ENCODE results near the gene TBC1D10B.
"Not testable (repeated sequence)": the region's sequence is repeated elsewhere in the genome, so short reads cannot be mapped to it uniquely, and the experiment has no call there.

Gene TBC1D10B

DNA sequence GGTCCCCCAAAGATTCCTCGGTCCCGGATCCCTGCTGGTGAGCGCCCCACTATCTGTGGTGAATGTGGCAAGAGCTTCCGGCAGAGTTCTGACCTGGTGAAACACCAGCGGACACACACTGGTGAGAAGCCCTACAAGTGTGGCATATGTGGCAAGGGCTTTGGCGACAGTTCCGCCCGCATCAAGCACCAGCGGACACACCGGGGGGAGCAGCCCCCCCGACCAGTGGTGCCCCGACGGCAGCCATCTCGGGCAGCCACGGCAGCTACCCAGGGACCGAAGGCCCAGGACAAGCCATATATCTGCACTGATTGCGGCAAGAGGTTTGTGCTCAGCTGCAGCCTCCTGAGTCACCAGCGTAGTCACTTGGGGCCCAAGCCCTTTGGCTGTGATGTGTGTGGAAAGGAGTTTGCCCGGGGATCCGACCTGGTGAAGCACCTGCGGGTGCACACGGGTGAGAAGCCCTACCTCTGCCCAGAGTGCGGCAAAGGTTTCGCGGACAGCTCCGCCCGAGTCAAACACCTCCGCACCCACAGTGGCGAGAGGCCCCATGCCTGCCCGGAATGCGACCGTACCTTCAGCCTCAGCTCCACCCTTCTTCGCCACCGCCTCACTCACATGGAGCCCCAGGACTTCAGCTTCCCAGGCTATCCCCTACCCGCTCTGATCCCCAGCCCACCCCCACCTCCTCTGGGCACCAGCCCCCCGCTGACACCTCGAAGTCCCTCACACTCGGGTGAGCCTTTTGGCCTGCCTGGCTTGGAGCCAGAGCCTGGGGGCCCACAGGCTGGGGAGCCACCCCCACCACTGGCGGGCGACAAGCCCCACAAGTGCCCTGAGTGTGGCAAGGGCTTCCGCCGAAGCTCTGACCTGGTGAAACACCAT, 27.7 kb upstream of the TBC1D10B start:
- DNase-seq, result no peak

DNA sequence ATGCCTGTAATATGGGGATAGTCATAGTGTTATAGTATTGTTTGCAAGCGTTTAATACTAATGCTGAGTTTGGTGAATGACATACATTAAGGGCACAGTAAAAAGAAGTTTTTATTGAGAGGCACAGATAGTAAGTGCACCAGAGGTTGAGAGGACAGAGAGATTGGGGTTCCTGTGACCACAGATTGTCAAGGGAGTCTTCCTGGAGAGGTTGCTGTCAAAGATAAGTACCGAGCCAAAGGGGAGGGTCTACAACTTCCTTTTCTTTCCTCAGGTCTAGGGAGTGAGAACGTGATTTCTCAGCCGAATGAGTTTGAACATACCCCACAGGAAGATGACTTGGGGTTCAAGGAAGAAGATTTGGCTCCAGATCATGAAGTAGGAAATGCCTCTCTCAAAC, 26.8 kb upstream of the TBC1D10B start:
- DNase-seq, result no peak

DNA sequence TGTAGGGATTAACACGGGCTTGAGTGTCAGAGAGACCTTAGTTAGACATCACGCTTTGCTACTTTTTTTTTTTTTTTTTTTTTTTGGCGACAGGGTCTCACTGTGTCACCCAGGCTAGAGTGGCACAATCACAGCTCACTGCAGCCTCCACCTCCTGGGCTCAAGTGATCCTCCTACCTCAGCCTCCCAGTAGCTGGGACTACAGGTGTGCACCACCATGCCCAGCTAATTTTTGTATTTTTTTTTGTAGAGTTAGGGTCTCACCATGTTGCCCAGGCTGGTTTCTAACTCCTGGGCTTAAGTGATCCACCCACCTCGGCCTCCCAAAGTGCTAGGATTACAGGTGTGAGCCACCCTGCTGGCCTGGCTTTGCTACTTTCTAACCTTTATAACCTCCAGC, 26.3 kb upstream of the TBC1D10B start:
- DNase-seq, result not testable (repeated sequence)

DNA sequence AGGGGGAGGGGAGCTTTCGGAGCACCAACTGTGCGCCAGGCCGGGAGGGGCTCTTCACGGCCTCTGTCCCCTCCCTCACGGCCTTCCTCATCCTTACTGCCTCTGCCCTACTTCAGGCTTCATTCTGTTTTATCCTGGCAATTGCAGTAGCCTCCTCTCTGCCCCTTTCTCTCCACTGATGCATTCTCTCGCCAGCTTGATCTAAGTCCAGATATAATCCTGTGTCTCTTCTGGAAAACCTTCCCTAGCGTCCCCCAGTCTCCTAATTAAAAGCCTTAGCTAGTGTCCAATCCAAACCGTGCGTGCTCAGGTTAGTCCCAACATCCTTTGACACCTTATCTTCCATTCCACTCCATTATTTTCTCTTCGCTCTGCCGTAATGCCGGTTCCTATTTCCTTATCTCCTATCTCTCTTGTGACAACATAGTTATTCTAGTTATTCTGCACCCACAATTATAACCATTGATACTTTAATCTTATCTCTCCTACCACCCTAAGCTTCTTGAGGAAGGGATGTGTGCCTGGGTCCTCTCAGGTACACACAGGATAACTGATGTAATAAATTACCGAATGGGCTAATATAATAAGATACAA, 25.8 kb upstream of the TBC1D10B start:
- peak; percentile 20 for DNase-seq

DNA sequence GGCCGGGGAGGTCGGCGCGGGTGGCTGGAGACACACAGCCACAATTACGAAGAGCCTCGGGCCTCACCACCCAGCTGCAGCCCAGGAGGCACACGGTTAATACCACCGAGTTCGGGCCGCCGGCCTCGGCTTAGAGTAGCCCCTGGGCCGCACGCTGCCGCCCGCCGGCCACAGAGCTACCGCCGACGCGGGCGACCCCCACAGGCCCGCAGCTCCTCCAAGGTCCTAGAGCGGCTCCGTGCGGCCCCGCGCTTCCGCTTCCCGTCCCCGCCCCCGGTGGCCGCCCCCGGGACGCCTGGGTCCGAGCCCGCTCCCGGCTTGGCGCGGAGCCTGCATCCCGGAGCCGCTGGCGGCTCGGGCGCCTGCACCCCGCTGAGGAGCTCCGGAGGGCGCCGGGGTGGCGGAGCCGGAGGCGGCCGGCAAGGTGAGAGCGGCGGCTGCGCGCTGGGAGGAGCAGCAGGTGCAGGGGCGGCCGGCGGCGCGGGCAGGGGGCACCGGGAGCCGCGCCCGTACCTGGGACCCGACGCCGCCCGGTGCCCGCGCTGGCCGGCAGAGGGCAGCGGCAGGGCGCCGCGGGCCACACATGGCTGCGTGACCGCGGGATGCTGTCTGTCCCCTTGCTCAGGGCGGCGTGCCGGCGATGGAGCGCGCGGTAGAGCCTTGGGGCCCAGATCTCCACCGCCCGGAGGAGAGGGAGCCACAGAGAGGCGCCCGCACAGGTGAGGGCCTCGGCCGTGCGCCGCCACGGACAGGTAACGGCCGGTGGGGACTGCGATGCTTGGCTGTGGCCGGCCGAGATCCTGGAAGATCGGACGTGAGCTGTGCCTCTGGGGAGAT, 25.1 kb upstream of the TBC1D10B start, which contains the start of gene ZNF48:
ZNF48 (plus strand) TSS at position 266 of the 837 bp plus-strand sequence; CDS start at position 641, 375 bp downstream.
- peak; percentile 90 for DNase-seq

DNA sequence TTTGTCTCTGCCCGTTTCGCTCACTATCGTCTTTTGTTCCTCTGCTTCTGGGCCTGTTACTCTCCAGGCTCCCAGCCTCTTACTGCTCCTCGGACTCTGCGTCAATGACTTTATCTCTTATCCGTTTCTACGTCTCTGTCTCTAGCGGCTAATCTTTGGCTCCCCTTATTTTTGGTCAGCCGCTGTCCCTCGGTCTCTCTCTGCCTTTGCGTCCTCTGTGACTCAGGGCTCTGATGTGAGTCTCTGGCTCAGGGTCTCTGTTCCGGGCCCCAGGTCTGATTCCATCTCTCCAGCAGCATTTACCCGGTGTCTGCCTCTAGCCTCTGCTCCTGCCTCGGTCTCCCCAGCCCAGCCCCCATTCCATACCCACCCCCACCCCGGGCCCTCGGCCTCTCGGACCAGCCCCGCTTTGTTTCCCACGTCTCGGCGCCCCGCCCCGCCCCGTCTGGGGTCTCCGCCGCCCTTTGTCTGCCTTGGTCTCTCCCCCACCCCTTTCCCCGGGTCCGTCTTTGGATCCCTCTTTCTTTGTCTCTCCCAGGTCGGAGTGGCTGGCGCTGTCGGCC, 24.4 kb upstream of the TBC1D10B start:
- DNase-seq, result peak; percentile 51

DNA sequence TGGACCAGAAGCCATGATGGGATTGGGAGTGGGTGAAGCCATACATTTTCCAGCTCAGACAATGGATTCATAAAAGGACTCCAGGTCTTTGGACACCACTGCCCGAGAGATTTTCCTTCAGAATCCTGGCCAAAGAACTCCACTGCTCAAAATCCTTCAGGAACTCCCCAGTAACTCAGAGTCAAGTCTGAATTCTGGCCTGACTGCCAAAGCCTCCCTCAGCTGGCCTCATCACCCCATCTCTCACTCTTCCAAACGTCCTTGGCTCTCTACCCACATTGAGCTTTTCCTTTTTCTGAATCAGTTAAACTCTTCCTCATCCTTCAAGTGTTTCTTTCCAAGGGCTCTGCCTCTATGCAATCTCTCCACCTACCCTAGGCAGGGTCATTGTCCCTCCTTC, 13.2 kb upstream of the TBC1D10B start:
- no peak for DNase-seq

DNA sequence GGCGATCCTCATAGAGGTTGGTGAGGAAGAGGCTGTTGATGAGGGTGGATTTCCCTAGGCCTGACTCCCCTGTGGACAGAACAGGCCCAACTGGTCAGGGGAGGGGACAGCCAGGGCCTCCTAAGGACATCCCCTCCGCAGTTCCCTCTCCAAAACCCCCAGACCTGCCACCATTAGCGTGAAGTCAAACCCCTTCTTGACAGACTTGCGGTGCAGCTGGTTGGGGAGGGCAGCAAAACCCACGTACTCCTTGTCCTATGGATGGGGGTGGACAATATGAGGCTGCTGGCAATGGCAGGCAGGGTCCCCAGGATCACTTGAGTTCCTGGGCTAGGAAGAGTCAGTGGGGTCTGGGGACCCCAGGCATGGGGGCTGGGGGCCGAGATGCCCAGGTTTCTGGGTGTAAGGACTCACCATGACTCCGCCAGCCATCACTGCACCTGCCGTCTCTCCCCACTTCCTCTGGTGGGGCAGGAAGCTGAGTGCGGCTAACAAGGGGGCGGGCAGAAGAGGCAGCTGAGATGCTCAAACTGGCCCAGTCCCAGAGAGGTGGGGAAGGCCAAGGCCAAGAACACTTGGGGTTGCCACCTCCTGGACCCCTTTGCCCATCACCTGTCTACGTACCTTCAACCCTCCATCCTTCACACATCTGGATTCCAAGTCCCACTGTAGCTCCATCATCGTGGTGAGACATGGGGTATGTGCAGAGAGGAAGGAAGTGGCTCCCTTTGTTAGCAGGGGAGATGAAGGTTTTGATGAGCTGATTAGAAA, 12.0 kb upstream of the TBC1D10B start, which contains the start of gene SEPTIN1:
SEPTIN1 (minus strand) TSS at position 451 of the 771 bp plus-strand sequence; CDS start at position 432, 19 bp downstream.
- DNase-seq, result no peak

DNA sequence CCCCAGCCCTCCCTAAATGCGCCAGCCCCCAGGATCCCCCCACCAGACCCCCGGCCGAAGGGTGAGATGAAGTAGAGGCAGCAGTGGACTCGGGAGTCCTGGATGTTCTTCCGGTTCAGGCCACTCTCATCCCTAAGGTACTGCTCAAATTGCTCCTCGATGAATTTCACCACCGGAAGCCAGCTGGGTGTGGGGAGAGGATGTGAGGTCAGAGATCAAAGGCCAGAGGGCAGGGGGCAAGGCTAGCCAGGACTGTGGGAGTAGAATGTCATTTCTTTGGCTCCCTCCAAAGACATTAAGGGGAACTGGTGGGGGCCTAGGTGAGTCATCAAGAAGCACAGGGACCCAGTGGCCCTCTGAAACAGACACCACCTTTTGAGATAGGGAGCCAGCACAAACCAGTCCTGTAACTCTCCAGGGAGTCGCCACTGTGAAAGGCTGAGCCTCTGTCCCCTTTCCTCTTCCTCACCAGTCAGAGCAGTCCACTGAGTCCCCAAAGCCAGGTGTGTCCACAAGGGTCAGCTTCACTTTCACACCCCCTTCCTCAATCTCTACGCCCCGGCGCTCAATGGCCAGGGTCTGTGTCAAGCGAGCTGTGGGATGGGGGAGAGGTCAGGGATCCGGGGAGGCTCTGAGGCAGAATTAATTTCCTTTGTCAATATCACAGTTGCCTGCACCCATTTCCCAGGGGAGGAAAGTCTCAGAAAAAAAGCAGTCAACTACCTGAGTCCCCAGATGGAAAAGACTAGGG, 11.2 kb upstream of the TBC1D10B start:
- no peak for DNase-seq

DNA sequence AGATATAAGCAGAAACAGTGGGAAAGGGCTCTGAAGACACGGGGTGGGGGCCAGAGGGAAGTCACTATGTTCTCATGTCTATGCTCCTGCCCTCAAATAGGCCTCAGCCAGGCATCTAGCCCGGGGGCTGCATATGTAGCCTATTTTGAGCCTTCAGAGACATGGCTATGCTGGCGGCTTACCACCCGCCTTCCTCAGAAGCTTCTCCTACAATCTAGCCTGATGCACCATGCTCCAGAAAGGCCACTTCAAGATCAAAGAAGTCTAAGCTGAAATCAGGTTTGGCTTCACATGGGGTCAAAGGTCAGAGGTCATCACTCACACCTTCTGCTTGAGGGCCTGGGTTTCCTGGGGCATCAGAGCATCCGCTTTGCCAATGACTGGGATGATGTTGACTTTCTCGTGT, 10.5 kb upstream of the TBC1D10B start:
- DNase-seq, result no peak

DNA sequence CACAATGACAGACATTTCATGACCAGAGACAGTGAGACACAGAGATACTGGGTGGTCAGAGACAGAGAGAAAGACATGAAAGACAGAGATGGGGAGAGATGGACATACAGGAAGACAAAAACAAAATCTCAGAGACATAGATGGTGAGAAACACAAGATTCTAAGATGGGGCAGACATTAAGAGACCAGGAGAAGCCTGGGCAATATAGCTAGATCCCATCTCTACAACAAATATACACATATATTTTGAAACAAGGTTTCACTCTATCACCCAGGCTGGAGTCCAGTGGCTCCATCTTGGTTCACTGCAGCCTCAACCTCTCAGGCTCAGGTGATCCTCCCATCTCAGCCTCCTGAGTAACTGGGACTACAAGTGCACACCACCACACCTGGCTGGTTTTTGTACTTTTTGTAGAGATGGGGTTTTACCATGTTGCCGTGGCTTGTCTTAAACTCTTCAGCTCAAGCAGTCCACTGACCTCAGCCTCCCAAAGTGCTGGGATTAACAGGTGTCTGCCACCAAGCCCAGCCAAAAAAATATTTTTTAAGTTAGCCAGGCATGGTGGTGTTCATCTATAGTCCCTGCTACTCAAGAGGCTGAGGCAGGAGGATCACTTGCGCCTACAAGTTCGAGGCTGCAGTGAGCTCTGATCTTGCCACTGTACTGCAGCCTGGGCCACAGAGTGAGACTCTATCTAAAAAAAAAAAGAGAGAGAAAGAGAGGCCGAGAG, 9.9 kb upstream of the TBC1D10B start:
- no peak for DNase-seq

DNA sequence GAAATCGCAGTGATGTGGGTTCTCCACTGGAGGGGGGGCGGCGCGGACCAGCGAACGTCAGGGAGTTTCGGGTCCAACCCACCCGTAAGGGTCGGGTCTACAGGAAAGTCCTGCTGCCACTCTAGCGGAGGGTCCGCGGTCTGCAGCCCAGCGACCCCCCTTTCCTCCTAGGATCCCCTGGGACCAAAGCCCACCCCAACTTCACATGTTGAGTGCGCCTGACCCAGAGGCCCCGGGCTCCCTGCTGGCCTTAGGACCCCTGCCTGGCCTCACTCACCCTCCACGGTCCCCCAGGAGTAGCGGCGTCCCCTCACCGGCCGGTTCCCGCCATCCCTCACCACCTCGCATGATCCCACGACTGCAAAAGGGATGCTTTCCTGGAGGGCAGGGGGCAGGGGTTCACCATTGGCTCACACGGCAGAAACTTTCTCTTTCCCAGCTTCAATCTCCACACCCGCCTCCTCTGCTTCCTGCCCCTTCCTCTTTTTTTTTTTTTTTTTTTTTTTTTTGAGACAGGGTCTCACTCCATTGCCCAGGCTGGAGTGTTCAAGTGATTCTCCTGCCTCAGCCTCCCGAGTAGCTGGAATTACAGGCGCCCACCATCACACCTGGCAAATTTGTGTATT, 9.0 kb upstream of the TBC1D10B start:
- no peak for DNase-seq

DNA sequence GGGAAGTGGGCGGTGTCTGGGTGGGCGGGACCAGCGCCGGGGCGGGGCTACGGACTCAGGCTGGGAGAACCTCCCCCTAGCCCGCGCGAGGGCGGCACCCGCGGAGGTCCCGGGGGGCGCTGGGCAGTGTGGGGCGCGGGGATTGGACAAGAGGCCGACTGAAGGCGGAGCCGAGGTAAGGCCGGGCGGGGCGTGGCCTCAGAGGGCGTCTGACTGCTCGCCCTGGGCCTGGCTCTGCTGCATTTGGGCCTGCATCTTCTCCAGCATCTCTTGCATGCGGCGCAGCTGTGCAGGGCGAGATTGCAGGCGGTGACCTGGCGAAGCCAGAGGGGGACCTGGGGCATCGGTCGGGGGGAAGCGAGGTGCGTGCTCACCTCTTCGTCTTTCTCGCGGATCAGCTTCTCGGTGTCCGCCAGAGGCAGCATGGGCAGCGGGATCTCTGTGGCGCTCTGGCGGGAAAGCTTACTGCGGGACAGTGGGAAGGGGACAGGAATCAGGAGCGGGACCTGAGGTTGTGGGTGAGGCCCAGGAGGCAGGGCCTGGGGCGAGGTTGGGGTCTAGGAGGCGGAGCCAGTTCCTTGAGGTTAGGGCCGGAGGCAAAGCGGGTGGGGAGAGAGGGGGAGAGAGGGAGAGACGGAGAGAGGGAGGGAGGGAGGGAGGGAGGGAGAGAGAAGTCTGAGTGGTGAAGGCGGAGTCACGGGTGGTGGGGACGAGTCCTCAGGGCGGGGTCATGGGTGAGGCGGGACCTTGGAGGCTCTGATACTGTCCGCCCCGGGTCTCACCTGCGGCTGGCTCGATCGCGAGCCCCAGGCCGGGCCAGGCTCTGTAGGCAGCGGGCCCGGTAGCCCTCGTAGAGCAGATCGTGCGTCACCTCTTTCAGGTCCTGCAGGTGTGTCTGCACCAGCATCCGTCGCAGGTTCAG, 8.2 kb upstream of the TBC1D10B start:
- DNase-seq, result peak; percentile 92

DNA sequence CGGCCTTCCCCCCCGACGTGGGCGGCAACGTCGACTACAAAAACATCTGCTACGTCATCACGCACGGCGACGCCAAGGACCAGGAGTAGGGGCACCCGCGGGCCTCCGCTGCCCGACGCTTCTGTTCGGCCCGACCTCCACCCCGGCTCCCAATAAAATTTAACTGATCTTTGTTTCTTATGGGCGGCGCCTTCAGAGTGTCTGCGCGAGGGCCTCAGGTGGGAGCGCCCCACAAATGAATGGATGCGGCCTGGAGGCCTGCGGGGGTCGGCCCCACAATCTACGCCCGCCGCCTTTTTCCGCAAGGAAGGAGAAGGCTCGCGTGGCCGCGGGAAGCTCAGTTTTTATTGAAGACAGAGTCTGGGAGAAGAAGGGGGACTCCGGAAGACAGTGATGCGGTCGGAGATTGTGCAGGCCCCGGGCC, 7.5 kb upstream of the TBC1D10B start:
- peak; percentile 86 for DNase-seq

DNA sequence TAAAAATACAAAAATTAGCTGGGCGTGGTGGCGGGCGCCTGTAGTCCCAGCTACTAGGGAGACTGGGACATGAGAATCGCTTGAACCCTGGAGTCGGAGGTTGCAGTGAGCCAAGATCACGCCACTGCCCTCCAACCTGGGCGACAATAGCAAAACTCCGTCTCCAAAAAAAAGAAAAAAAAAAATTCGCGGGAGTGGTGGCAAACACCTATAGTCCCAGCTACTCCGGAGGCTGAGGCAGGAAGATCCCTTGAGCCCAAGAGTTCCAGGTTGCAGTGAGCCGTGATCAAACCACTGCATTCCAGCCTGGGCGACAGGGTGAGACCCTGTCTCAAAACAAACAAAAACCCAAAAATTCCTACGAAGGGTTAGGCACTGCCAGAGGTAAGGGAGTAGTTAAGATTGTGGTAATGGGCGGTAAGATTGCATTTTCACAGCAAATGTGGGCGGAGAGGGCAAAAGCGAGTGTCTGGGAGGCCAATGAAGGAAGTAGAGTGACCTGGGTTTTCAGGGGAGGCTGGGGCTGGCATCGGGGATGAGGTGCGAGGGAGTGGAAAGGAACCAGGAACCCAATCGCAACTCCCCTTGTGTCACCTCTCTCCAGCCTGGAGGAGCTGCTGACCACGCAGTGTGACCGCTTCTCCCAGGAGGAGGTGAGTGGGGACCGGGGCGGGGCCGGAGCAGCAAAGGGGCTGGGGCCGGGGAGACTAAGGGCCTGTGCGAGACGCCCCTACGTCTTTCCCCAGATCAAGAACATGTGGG, 6.9 kb upstream of the TBC1D10B start:
- no peak for DNase-seq

DNA sequence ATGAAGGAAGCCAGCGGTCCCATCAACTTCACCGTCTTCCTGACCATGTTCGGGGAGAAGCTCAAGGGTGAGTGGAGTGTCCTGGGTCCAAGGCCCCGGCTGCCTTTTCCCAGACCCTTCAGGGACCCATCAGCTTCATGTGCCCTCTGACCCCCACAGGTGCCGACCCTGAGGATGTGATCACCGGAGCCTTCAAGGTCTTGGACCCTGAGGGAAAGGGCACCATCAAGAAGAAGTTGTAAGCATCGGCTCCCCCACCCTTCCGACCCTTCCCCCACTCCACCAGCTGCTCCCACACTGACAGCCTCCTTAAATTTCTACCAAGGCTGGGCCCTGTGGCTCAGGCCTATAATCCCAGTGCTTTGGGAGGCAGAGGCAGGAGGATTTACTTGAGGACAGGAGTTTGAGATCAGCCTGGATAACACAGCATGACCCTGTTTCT, 6.2 kb upstream of the TBC1D10B start:
- DNase-seq, result no peak

DNA sequence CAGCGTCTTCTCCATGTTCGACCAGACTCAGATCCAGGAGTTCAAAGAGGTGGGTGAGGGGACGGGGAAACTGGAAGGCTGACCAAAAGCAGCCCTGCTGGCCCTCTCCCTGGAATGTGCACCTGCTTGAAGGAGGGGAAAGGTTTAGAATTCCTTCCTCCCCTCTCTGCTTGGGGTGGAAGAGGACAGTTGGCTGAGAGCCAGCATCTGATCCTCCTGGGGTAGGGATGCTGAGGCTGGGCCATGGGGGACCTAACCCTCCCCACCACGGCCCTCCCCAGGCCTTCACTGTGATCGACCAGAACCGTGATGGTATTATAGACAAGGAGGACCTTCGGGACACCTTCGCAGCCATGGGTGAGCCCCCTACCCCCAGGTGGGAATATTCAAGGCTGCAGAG, 5.6 kb upstream of the TBC1D10B start:
- DNase-seq, result no peak

DNA sequence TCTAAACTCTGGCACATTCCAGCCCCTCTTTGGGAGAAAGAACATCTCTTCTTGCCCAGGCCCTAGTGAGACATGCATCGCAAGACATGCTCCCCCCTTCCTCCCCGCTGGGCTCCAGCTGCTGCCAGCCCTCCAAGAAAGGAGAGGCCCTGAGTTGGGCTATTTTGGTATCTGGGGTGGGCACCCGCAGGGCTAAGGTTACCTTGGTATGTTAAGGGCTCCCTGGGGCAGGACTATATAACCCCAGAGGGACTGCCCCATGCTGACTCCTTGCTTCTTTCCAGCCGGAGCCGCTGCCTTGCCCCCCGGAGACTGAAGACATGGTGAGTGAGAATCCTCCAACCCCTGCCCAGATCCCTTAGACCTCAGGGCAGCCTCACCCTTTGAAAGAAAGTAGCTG, 4.2 kb upstream of the TBC1D10B start, which contains the start of gene MYL11:
MYL11 (plus strand) TSS at position 265 of the 400 bp plus-strand sequence; CDS start at position 321, 56 bp downstream.
- DNase-seq, result no peak

All from NCI-H1105 treated with DMSO at 0.1 percent for 48 hours (cell line).